ENCODE results near the gene ARSG.

Gene ARSG

DNA sequence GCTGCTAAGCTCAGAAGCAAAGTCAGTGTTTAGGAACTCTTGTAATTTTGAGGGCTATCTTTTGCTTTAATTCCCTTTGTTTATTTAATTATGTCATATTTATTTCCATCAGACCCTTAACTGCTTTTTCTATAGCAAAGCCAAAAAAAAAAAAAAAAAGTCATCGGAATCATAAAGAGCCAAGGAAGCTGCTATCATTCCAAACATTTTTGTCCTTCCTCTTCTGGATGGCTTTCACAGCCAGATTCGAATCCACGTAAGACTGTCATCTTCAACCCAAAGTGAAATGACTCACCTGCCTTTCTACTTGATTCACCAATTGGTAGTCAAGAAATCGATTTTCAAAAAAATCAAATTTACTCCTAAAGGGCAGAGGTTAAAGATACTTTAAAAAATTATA, 127.6 kb downstream of the ARSG start:
- CTCF ChIA-PET = interaction anchor here (1.5 to 11.0 kb wide), 4 partner anchors 10 to 156 kb away, joined by 4 to 64 read pairs (median 20); no protein-coding TSS in a partner anchor
- POLR2A ChIA-PET = no interaction called here
- no peak for DNase-seq (ENCODE audit: low read depth, low spot score)
- H3K4me3 ChIP-seq (ENCODE audit: low read depth, low read length) = no peak overlapping the region
- no peak for TF ChIP-seq CTCF (IDR thresholded peaks at IDR 0.05; ENCODE audit: insufficient read depth, low read length, missing control alignments)

- no peak for DNase-seq (ENCODE audit: low read depth, low spot score)
- TF ChIP-seq CTCF (IDR thresholded peaks at IDR 0.05; ENCODE audit: insufficient read depth, low read length, missing control alignments) = no peak
- CTCF ChIA-PET = interaction anchor here (1.0 to 11.0 kb wide), 4 partner anchors 8 to 21 kb away, joined by 3 to 64 read pairs (median 8); no protein-coding TSS in a partner anchor
- POLR2A ChIA-PET = no interaction called here
- no peak overlapping the region for H3K4me3 ChIP-seq (ENCODE audit: low read depth, low read length)
These were observed 128.8 kb downstream of the ARSG start for GRCh38 chr17:68420065-68420464.

- POLR2A ChIA-PET = no interaction called here
- CTCF ChIA-PET = interaction anchor here (1.3 to 11.0 kb wide), 2 partner anchors 11 to 15 kb away, joined by 5 to 64 read pairs; no protein-coding TSS in a partner anchor
- TF ChIP-seq CTCF (IDR thresholded peaks at IDR 0.05; ENCODE audit: insufficient read depth, low read length, missing control alignments) = no peak
- H3K4me3 ChIP-seq (ENCODE audit: low read depth, low read length) = no peak overlapping the region
- DNase-seq (ENCODE audit: low read depth, low spot score) = no peak
These were observed 130.2 kb downstream of the ARSG start for GRCh38 chr17:68421486-68421885.

- no peak overlapping the region for H3K4me3 ChIP-seq (ENCODE audit: low read depth, low read length)
- CTCF ChIA-PET = interaction anchor here (1.0 to 11.0 kb wide), 3 partner anchors 14 to 160 kb away, joined by 5 to 64 read pairs (median 5); no protein-coding TSS in a partner anchor
- TF ChIP-seq CTCF (IDR thresholded peaks at IDR 0.05; ENCODE audit: insufficient read depth, low read length, missing control alignments) = no peak
- POLR2A ChIA-PET = no interaction called here
- no peak for DNase-seq (ENCODE audit: low read depth, low spot score)
These were observed 131.5 kb downstream of the ARSG start for GRCh38 chr17:68422821-68423220.

DNA sequence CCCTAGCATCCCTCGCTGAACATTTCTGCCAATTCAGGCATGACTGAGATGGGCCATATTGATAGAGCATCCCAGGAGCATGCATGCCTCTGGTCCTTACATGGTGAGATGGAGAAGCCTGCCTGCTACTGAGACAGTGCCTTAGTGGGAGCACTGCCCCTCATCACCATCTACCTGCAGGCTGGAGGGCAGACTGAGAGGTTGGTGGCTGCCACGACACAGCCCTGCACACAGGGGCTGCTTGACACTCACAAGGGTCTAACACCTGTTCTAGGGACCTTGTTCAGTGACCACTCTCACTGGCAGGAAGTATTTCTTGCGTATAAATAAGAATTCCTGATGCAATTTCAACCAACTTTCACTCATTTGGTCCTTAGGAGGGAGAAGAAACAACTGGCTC, 132.0 kb downstream of the ARSG start:
- H3K4me3 ChIP-seq (ENCODE audit: low read depth, low read length) = no peak overlapping the region
- no peak for DNase-seq (ENCODE audit: low read depth, low spot score)
- CTCF ChIA-PET = interaction anchor here (1.0 to 11.0 kb wide), 3 partner anchors 14 to 161 kb away, joined by 5 to 64 read pairs (median 5); no protein-coding TSS in a partner anchor
- POLR2A ChIA-PET = no interaction called here
- TF ChIP-seq CTCF (IDR thresholded peaks at IDR 0.05; ENCODE audit: insufficient read depth, low read length, missing control alignments) = no peak

GRCh38 chr17:68424203-68424602, 132.9 kb downstream of the ARSG start:
- ChIA-PET POLR2A (no interaction called here), CTCF (interaction anchor here (0.7 to 11.0 kb wide), 6 partner anchors 13 to 165 kb away, joined by 3 to 64 read pairs (median 4); no protein-coding TSS in a partner anchor)
- no peak for TF ChIP-seq CTCF (IDR thresholded peaks at IDR 0.05; ENCODE audit: insufficient read depth, low read length, missing control alignments)
- H3K4me3 ChIP-seq (ENCODE audit: low read depth, low read length) = no peak overlapping the region
- DNase-seq (ENCODE audit: low read depth, low spot score) = no peak

Data from AG04449 (cell line).